ENCODE measurements around the gene TDRD6.

- TF ChIP-seq CTCF (conservative IDR thresholded peaks at IDR 0.05; ENCODE audit: low read depth in 2 of 2), result no peak
- TF ChIP-seq CREB1 (CRISPR knock-in tag; IDR thresholded peaks at IDR 0.05; ENCODE audit: low read depth), result no peak
- TF ChIP-seq REST (IDR thresholded peaks at IDR 0.05; ENCODE audit: unreplicated experiment), result no peak
- TF ChIP-seq EZH2phosphoT487 (IDR thresholded peaks at IDR 0.05; ENCODE audit: unreplicated experiment), result no peak
- TF ChIP-seq NANOG (IDR thresholded peaks at IDR 0.05; ENCODE audit: borderline replicate concordance), result no peak
- TF ChIP-seq EZH2 (IDR thresholded peaks at IDR 0.05; ENCODE audit: low read depth, unreplicated experiment), result no peak
- no peak for TF ChIP-seq POLR2AphosphoS5 (IDR thresholded peaks at IDR 0.05; ENCODE audit: low read depth)
- TF ChIP-seq JUNB (IDR thresholded peaks at IDR 0.05; ENCODE audit: unreplicated experiment), result no peak
- TF ChIP-seq ETS1 (IDR thresholded peaks at IDR 0.05), result no peak
- TF ChIP-seq ZNF462 (CRISPR knock-in tag; IDR thresholded peaks at IDR 0.05), result no peak
- no peak for TF ChIP-seq STAT1 (IDR thresholded peaks at IDR 0.05; ENCODE audit: unreplicated experiment)
- TF ChIP-seq ZNF331 (CRISPR knock-in tag; IDR thresholded peaks at IDR 0.05; ENCODE audit: low read depth), result no peak
Observed at GRCh38 chr6:46715141-46715540, 27.5 kb downstream of the TDRD6 start.

All from GM23338 (cell line).